HG03097 (cell line): ENCODE results near the gene GABPB2.

ENCODE experiments used
- ATAC-seq: cut with Tn5 transposase; IDR thresholded peaks from one replicate; pipeline ENCODE4 v1.9.1; 2021; ENCODE audit not compliant: unreplicated experiment, low FRiP score

The GABPB2 gene

DNA sequence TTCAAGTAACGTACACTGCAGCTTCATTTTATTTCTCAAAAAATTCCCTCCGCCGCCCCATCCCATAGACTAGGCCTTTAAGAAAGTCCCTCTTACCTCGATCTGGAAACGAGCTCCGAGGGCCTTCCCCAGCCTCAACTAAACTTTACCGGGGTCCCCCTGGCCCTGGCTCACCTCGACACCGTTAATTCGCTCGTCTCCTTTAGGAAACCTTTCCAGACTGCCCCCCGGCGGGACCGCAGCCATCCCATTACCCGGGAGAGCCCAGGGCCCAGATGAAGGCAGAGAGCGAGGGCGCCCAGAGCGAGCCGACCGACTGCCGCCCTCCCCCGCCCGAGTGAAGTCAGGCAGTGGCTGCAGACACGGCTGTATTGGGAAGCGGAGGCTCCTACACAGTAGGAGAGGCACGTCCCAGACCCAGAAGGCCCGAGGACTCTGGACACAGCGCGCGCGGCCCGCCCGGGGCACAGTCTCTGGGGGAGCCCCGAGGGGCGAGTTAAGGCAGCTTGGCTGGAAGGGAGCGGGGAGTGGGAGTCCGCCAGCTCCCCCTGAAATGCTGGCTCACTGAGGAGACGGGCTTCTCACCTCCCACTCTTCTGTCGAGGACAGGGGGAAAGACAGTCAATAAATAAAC is 61.3 kb downstream of the GABPB2 start:
- ATAC-seq: no peak

GRCh38 chr1:151132335-151133017 is 61.9 kb downstream of the GABPB2 start:
- ATAC-seq: no peak

DNA sequence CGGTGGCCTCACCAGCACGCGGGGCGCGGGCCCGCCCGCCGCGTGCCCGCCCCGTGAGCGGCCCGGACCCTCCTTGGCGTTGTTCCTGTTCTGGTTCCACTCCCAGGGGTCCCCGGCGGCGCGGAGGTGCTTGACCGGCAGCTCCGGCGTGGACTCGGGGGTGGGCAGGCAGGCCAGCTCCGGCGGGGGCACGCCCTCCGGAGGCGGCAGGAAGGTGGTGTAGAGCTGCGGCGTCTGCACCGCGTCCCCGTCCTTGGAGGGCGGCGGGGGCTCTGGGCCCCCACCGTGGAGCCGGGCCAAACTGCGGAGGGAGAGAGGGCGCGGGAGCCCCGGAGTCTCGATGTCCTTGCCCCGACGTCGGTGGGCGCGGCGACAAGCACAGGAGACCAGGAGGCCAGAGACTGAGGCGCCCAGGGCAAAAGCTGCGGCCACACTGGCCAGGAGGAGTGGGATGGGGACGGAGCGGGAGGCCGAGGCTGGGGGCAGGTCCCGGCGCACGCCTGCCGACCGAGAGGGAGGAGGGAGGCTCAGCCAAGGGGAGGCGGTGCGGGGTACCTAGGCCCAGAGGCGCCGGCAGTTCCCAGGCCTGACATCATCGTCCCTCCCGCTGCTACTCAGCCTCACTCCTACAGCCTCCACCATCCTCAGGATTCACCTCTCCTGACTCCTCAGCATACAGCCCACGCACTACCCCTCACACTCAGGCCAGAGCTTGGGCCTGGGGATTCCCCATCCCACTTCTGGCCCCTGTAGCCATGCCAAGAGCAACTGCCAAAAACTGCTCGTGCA is 62.7 kb downstream of the GABPB2 start:
- no peak for ATAC-seq

DNA sequence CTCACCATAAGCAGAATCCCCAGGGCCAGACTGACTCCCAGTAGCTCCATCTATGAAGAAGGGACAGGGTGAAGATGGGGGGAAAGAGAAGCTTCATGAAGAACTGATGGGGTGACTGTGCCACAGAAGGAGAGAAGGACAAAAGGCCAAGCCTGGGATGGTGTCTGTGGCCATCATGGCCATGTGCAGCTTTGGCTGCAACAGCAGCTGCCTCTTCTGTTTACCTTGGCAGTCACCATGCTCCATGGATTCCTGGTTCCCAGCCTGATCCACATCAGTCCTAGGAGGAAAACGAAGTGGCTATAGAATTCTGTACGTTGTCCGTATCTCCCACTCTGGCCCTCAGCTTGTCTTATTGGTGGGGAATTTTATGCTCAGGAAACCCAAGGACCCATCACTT is 63.8 kb downstream of the GABPB2 start:
- ATAC-seq: no peak

GRCh38 chr1:151134991-151135390 is 64.4 kb downstream of the GABPB2 start:
- ATAC-seq: no peak

GRCh38 chr1:151135433-151136385 is 65.1 kb downstream of the GABPB2 start:
- ATAC-seq: no peak

- ATAC-seq: no peak
Measured at GRCh38 chr1:151137789-151138188, 67.2 kb downstream of the GABPB2 start.

- no peak for ATAC-seq
Measured at GRCh38 chr1:151142411-151143056, 72.0 kb downstream of the GABPB2 start.

GRCh38 chr1:151143057-151143435 is 72.5 kb downstream of the GABPB2 start:
- no peak for ATAC-seq

GRCh38 chr1:151143986-151144385 is 73.4 kb downstream of the GABPB2 start:
- ATAC-seq: no peak

DNA sequence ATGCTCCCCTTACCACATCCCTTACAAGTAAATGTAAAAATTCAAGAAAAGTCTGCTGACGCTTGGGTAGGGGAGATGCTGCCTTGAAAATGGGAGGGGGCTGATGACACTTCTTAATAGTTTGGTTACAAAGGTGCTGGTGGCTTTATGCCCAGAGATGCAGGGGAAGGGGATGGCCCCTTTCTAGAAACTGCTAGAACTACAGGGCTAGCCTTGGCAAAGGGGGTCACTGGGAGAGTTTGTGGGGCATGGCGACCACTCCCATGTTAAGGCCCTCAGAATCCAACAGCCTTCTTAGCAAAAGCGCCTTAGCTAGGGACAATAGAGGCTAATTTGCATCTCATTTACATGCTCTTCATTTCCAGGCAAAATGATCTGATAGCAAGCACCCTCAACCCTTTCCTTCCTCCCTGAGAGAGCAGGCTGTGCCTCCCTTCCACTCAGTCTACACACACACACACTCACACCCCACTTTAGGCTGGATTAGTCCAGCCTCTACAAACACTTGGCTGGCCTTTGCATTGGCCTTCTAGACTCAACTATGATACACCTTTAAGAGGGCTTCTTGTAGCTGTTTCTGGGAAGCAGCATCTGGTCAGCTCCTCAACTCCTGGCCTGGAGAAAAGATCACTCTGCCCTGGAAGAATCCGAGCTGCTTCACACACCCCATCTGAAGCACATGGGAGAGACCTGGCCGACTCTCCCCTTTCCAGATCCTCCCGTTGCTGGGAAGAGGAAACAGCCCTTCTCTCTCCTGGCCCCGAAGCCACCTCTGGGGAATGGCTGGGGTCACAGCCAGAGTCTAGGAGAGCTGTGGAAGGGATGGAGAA is 74.1 kb downstream of the GABPB2 start:
- no peak for ATAC-seq

DNA sequence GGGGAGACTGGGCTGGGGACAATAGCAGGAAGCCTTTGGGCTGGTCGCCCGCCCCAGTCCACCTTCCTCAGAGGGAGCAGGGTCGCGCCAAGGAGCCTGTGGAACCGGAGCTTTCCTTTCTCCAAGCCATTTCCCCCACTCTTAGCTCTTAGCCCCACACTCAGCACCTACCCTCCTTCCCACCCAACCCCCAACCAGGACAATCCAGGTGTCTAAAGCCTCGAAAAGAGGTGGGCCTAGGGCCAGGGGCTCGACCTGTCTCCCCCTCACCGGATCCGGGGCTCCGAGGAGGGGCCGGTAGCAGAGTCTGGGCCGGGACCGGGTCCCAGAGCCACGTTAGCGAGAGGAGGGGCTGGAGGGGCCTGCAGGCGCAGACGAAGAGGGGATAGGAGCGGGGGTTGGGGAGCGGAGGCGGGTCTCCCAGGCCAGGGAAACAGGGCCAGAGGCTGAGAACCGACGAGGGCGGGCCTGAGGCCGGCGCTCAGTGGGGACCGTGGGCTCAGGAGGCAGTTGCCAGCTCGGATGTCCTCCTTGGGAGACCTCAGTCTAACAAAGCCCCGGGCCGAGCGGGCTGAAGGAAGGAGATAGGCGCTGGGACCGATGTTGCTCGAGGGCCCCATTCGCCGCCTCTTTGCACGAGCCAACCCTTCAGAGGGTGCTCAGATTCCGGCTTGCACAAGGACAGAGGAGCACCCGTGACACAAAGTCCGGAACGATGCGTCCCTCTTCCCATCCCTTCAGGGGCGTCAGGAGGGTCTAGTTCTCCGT is 74.9 kb downstream of the GABPB2 start:
- ATAC-seq: no peak

DNA sequence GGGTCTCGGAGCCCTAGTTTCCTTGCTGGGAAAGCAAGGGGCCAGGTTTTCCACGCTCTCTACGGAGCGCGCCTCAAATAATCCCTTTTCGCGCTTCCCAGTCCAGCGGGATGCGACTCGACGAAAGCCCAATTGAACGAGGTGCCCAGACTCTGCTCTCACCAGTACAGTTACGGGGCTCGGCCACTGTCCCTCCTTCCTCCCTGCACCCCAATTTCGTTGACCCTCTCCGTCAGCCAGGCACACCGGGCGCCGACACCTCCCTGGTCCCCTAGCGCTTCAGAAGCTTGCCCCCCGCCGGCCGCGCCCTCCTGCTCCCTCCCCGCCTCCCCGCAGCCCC is 75.5 kb downstream of the GABPB2 start:
- no peak for ATAC-seq

DNA sequence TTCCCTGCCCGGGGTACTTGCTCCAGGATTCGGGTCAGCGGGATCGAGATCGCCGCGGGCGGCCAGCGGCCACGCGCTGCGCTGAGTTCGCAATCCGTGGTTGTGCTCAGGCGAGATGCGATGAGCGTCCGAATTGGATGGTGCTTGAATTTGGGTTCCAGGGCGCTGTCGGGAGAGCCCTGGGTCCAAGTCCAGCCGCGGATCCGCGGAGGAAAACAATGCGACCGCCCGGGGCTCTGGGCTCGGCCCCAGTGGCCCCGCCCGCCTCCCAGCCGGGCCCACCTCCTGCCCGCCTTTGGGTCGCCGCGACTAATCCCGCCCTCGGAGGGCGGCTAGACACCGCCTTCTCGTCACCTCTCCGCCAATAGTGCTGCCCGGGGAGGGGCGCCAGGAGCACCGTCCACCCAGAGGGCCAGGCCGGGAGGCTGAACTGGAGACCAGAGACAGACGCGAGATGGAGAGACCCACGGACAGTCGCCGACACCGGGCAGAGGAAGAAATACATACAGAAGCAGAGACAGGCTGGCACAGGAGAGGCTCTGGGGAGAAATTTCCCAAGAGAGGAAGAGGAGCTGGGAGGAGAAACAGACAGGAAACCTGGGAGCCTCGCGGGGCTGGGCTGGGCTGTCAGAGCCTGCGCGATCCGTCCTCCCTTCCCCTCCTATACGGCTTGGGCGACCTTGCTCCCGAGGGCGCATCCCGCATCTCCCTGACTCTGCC is 76.0 kb downstream of the GABPB2 start, which contains the start of gene SEMA6C:
TSS of gene SEMA6C (minus strand) at position 220 of the 720 bp plus-strand sequence. CDS start 4,010 bp downstream, outside the sequence.
- ATAC-seq: peak; percentile 95

DNA sequence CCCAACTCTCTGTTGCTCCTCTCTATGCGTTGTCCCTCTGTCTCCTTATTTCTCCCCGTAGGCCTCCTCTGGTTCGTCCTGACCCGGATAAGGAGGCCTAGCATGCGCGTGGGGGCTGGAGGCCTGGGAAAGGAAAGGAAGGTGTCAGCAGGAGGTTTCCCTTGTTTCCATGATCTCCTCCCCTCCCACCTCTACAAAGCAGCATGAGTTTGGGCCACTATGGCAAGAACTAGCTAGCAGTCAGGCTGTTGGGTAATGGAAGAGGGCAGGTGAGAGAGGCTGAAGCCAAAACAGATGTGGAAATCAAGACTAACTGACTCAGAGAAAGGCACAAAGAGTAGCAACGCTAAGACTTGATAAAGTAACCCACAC is 76.6 kb downstream of the GABPB2 start:
- no peak for ATAC-seq

DNA sequence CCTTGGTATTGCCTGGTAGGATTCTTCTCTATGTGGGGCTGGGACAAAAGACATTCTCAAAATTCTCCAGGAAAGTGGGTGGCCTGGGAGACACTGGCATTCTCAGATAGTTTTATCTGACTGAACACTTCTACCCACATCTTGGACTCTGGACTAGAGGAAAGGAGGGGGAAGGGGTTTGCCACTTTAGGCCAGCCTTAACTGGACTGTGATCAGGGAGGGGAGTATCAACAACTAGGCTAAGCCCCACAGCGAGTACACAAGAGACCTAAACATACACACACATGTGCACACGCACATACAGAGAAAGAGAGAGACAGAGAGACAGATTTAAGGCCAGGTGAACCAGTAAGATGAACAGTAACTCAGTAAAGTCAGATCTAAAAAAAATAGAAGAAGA is 77.1 kb downstream of the GABPB2 start:
- no peak for ATAC-seq

GRCh38 chr1:151156515-151156819 is 85.9 kb downstream of the GABPB2 start, which contains the start of gene TNFAIP8L2:
TSS of gene TNFAIP8L2 (plus strand) at chr1:151156649. CDS start at chr1:151158698, 2,049 bp downstream.
- ATAC-seq: peak; percentile 45

GRCh38 chr1:151157067-151157531 is 86.5 kb downstream of the GABPB2 start:
- no peak for ATAC-seq
